ENCODE data around the gene TRIM54.
"Not testable (repeated sequence)": the region's sequence is repeated elsewhere in the genome, so short reads cannot be mapped to it uniquely, and the experiment has no call there.

TRIM54 gene

GRCh38 chr2:27258051-27258450 is 24.2 kb upstream of the TRIM54 start:
- no peak for DNase-seq

- no peak for DNase-seq
Observed at GRCh38 chr2:27261241-27261925, 20.8 kb upstream of the TRIM54 start.

GRCh38 chr2:27261926-27262298 is 20.3 kb upstream of the TRIM54 start:
- no peak for DNase-seq

GRCh38 chr2:27262379-27263286 is 19.6 kb upstream of the TRIM54 start, which contains the start of gene SLC30A3:
Gene SLC30A3, minus strand, starts transcription at chr2:27263047. Its CDS starts 141 bp downstream, at chr2:27262906.
- peak; percentile 67 for DNase-seq

- DNase-seq, result no peak
Observed at GRCh38 chr2:27263287-27264252, 18.7 kb upstream of the TRIM54 start.

GRCh38 chr2:27264253-27264752 is 17.9 kb upstream of the TRIM54 start:
- DNase-seq, result no peak

GRCh38 chr2:27264753-27265535 is 17.3 kb upstream of the TRIM54 start:
- peak; percentile 67 for DNase-seq

- DNase-seq, result no peak
Observed at GRCh38 chr2:27265536-27265870, 16.7 kb upstream of the TRIM54 start.

GRCh38 chr2:27268296-27268695 is 13.9 kb upstream of the TRIM54 start:
- not testable (repeated sequence) for DNase-seq

GRCh38 chr2:27270131-27270530 is 12.1 kb upstream of the TRIM54 start:
- no peak for DNase-seq

- DNase-seq, result no peak
Observed at GRCh38 chr2:27270670-27271069, 11.6 kb upstream of the TRIM54 start.

- no peak for DNase-seq
Observed at GRCh38 chr2:27271631-27272340, 10.4 kb upstream of the TRIM54 start.

GRCh38 chr2:27272537-27273522 is 9.4 kb upstream of the TRIM54 start:
- DNase-seq, result not testable (repeated sequence)

- DNase-seq, result no peak
Observed at GRCh38 chr2:27275211-27276150, 6.7 kb upstream of the TRIM54 start, which contains the start of gene DNAJC5G. Gene DNAJC5G, plus strand, starts transcription at chr2:27275433. Its CDS starts 1,296 bp downstream, at chr2:27276729.

- DNase-seq, result no peak
Observed at GRCh38 chr2:27278010-27278409, 4.2 kb upstream of the TRIM54 start.

GRCh38 chr2:27280826-27281225 is 1.4 kb upstream of the TRIM54 start:
- no peak for DNase-seq

GRCh38 chr2:27281442-27281841 is 787 bp upstream of the TRIM54 start:
- DNase-seq, result no peak

GRCh38 chr2:27282892-27283291 is 663 bp downstream of the TRIM54 start:
- DNase-seq, result no peak

- no peak for DNase-seq
Observed at GRCh38 chr2:27284996-27285395, 2.8 kb downstream of the TRIM54 start.

All from femur (tissue), 1 donor.